ENCODE results near the gene NUDC.

- no peak for TF ChIP-seq CTCF (IDR thresholded peaks at IDR 0.05)
- no peak for TF ChIP-seq POLR2A (IDR thresholded peaks at IDR 0.05)
Measured at GRCh38 chr1:26994020-26994786, 72.7 kb downstream of the NUDC start.
